Measurements from ENCODE around the gene CHRNB2.
"Not testable (repeated sequence)": the region's sequence is repeated elsewhere in the genome, so short reads cannot be mapped to it uniquely, and the experiment has no call there.

Gene CHRNB2

GRCh38 chr1:154567386-154568156 lies at the start of gene CHRNB2:
Gene CHRNB2, plus strand, starts transcription at chr1:154567778. Its CDS starts 267 bp downstream, at chr1:154568045.
- peak; percentile 45 for DNase-seq (ENCODE audit: low spot score)

GRCh38 chr1:154519591-154519991 lies 48.0 kb upstream of the CHRNB2 start:
- DNase-seq (ENCODE audit: low spot score), result no peak

GRCh38 chr1:154520333-154520732 lies 47.2 kb upstream of the CHRNB2 start:
- DNase-seq (ENCODE audit: low spot score), result no peak

- no peak for DNase-seq (ENCODE audit: low spot score)
Measured at GRCh38 chr1:154521695-154522094, 45.9 kb upstream of the CHRNB2 start.

GRCh38 chr1:154524881-154525280 lies 42.7 kb upstream of the CHRNB2 start:
- DNase-seq (ENCODE audit: low spot score), result no peak

GRCh38 chr1:154527192-154527591 lies 40.4 kb upstream of the CHRNB2 start:
- DNase-seq (ENCODE audit: low spot score), result no peak

- DNase-seq (ENCODE audit: low spot score), result no peak
Measured at GRCh38 chr1:154529308-154529707, 38.3 kb upstream of the CHRNB2 start.

- DNase-seq (ENCODE audit: low spot score), result not testable (repeated sequence)
Measured at GRCh38 chr1:154531950-154532349, 35.6 kb upstream of the CHRNB2 start.

- no peak for DNase-seq (ENCODE audit: low spot score)
Measured at GRCh38 chr1:154533952-154534844, 33.4 kb upstream of the CHRNB2 start.

- no peak for DNase-seq (ENCODE audit: low spot score)
Measured at GRCh38 chr1:154536570-154536969, 31.0 kb upstream of the CHRNB2 start.

GRCh38 chr1:154539486-154540483 lies 27.8 kb upstream of the CHRNB2 start:
- no peak for DNase-seq (ENCODE audit: low spot score)

- no peak for DNase-seq (ENCODE audit: low spot score)
Measured at GRCh38 chr1:154541231-154541630, 26.3 kb upstream of the CHRNB2 start.

- DNase-seq (ENCODE audit: low spot score), result peak; percentile 72
Measured at GRCh38 chr1:154546264-154547063, 21.1 kb upstream of the CHRNB2 start.

GRCh38 chr1:154547105-154547732 lies 20.4 kb upstream of the CHRNB2 start:
- DNase-seq (ENCODE audit: low spot score), result no peak

GRCh38 chr1:154548028-154548427 lies 19.6 kb upstream of the CHRNB2 start:
- DNase-seq (ENCODE audit: low spot score), result no peak

GRCh38 chr1:154549202-154549770 lies 18.3 kb upstream of the CHRNB2 start:
- DNase-seq (ENCODE audit: low spot score), result no peak

- DNase-seq (ENCODE audit: low spot score), result no peak
Measured at GRCh38 chr1:154550070-154550469, 17.5 kb upstream of the CHRNB2 start.

GRCh38 chr1:154550657-154551056 lies 16.9 kb upstream of the CHRNB2 start:
- no peak for DNase-seq (ENCODE audit: low spot score)

- no peak for DNase-seq (ENCODE audit: low spot score)
Measured at GRCh38 chr1:154551474-154551873, 16.1 kb upstream of the CHRNB2 start.

GRCh38 chr1:154552036-154552435 lies 15.5 kb upstream of the CHRNB2 start:
- no peak for DNase-seq (ENCODE audit: low spot score)

All from Ammon's horn (tissue), 1 donor.